WTC11 (cell line): ENCODE results near the gene LRRC4. TPM values are rescaled to one million over a fixed set of nuclear protein-coding genes. Genes with fewer than 3 reads are reported as not detected.

Experiments used
- ATAC-seq: fragments of 200-7000 bp; cut with Tn5 transposase; 2 replicates; pipeline ENCODE4 v1.10.0; 2021; ENCODE audit warnings: mild to moderate bottlenecking, moderate library complexity
- CTCF ChIA-PET: fragments of 300-600 bp; sonication (Branson Sonifier 250); formaldehyde crosslinking; loops from one replicate; lab custom pipeline; 2021; ENCODE audit warnings: antibody characterized with exemption; lab: Charles Lee
- POLR2A ChIA-PET: fragments of 350-600 bp; sonication (Branson Sonifier 250); formaldehyde crosslinking; loops from one replicate; lab custom pipeline; 2021; ENCODE audit warnings: antibody characterized with exemption; lab: Charles Lee
- DNase-seq: peaks from one replicate; pipeline ENCODE4 v3.0.0; 2021; ENCODE audit warnings: low spot score
- H3K27ac Mint-ChIP-seq: 2 replicates; pipeline ENCODE4 v1.8.0; 2021; ENCODE audit warnings: mixed read lengths
- H3K27me3 Mint-ChIP-seq: 2 replicates; pipeline ENCODE4 v1.8.0; 2021; ENCODE audit warnings: low read depth, mild to moderate bottlenecking, moderate library complexity, mixed read lengths
- H3K36me3 Mint-ChIP-seq: 2 replicates; pipeline ENCODE4 v1.8.0; 2021; ENCODE audit warnings: mixed read lengths
- H3K4me1 Mint-ChIP-seq: 2 replicates; pipeline ENCODE4 v1.8.0; 2022; ENCODE audit warnings: mixed read lengths
- H3K4me3 Mint-ChIP-seq: 2 replicates; pipeline ENCODE4 v1.8.0; 2021; ENCODE audit warnings: mild to moderate bottlenecking, moderate library complexity, mixed read lengths
- H3K9me3 Mint-ChIP-seq: 2 replicates; pipeline ENCODE4 v1.8.0; 2021; ENCODE audit warnings: mixed read lengths
- CREB1 ChIP-seq: sonication (generic); formaldehyde crosslinking; IDR thresholded peaks from 2 replicates; pipeline ENCODE4 v1.8.0; 2023; ENCODE audit warnings: mild to moderate bottlenecking, missing genetic modification reagents
- CREM ChIP-seq: sonication (generic); formaldehyde crosslinking; IDR thresholded peaks from 2 replicates; pipeline ENCODE4 v1.8.1; 2022; ENCODE audit warnings: mild to moderate bottlenecking, missing genetic modification reagents, moderate library complexity
- ESRRA ChIP-seq: sonication (generic); formaldehyde crosslinking; IDR thresholded peaks from 2 replicates; pipeline ENCODE4 v1.8.1; 2022; ENCODE audit warnings: mild to moderate bottlenecking, missing genetic modification reagents, borderline replicate concordance
- ETV6 ChIP-seq: sonication (generic); formaldehyde crosslinking; IDR thresholded peaks from 2 replicates; pipeline ENCODE4 v1.8.1; 2022; ENCODE audit warnings: mild to moderate bottlenecking, missing genetic modification reagents
- FOXJ3 ChIP-seq: sonication (generic); formaldehyde crosslinking; IDR thresholded peaks from 2 replicates; pipeline ENCODE4 v1.9.0; 2021; ENCODE audit warnings: missing genetic modification reagents, mild to moderate bottlenecking, borderline replicate concordance
- FOXP1 ChIP-seq: sonication (generic); formaldehyde crosslinking; IDR thresholded peaks from 2 replicates; pipeline ENCODE4 v1.8.0; 2022; ENCODE audit warnings: missing genetic modification reagents, mild to moderate bottlenecking, moderate library complexity, borderline replicate concordance
- GRHL2 ChIP-seq: fragments of 250-450 bp; sonication (Bioruptor Pico); IDR thresholded peaks from 2 replicates; pipeline ENCODE4 v1.8.0; 2022; ENCODE audit warnings: mild to moderate bottlenecking, moderate library complexity; ENCODE audit not compliant: insufficient replicate concordance, severe bottlenecking
- MXD4 ChIP-seq: fragments of 250-450 bp; sonication (Bioruptor Pico); IDR thresholded peaks from 2 replicates; pipeline ENCODE4 v1.8.0; 2021; ENCODE audit warnings: mild to moderate bottlenecking, moderate library complexity, borderline replicate concordance
- NR1H2 ChIP-seq: sonication (generic); formaldehyde crosslinking; IDR thresholded peaks from 2 replicates; pipeline ENCODE4 v1.9.0; 2021; ENCODE audit warnings: mild to moderate bottlenecking, moderate library complexity, missing genetic modification reagents
- NR2C2 ChIP-seq: sonication (generic); formaldehyde crosslinking; IDR thresholded peaks from 2 replicates; pipeline ENCODE4 v1.8.0; 2022; ENCODE audit warnings: mild to moderate bottlenecking, missing genetic modification reagents
- NR3C1 ChIP-seq: sonication (generic); formaldehyde crosslinking; conservative IDR thresholded peaks from 2 replicates; pipeline ENCODE4 v1.8.1; 2023; ENCODE audit warnings: low read depth, mild to moderate bottlenecking, missing genetic modification reagents
- TCF7 ChIP-seq: sonication (generic); formaldehyde crosslinking; IDR thresholded peaks from 2 replicates; pipeline ENCODE4 v1.8.0; 2022; ENCODE audit warnings: mild to moderate bottlenecking, low read depth, missing genetic modification reagents, moderate library complexity
- TEAD1 ChIP-seq: sonication (generic); formaldehyde crosslinking; IDR thresholded peaks from 2 replicates; pipeline ENCODE4 v1.8.0; 2022; ENCODE audit warnings: mild to moderate bottlenecking, missing genetic modification reagents
- TP53 ChIP-seq: sonication (generic); formaldehyde crosslinking; IDR thresholded peaks from 2 replicates; pipeline ENCODE4 v1.8.1; 2023; ENCODE audit warnings: mild to moderate bottlenecking, missing genetic modification reagents
- ZBTB21 ChIP-seq: sonication (generic); formaldehyde crosslinking; IDR thresholded peaks from 2 replicates; pipeline ENCODE4 v1.8.1; 2023; ENCODE audit warnings: mild to moderate bottlenecking, missing genetic modification reagents, borderline replicate concordance
- ZNF263 ChIP-seq: sonication (generic); formaldehyde crosslinking; IDR thresholded peaks from 2 replicates; pipeline ENCODE4 v1.8.1; 2022; ENCODE audit warnings: low read depth, mild to moderate bottlenecking, moderate library complexity, missing genetic modification reagents
- total RNA-seq: library from RNA; stranded (reverse); gene quantifications from 3 replicates; pipeline ENCODE4 v1.2.3, GENCODE V29; 2021
- TF ChIP-seq, protein P1 (sequence below): sonication (generic); formaldehyde crosslinking; IDR thresholded peaks from 2 replicates; pipeline ENCODE4 v1.8.1; 2022; ENCODE audit warnings: missing genetic modification reagents, borderline replicate concordance
- TF ChIP-seq, protein P2 (sequence below): sonication (generic); formaldehyde crosslinking; IDR thresholded peaks from 2 replicates; pipeline ENCODE4 v1.8.0; 2022; ENCODE audit warnings: mild to moderate bottlenecking, missing genetic modification reagents
- TF ChIP-seq, protein P3 (sequence below): sonication (generic); formaldehyde crosslinking; IDR thresholded peaks from 2 replicates; pipeline ENCODE4 v1.8.0; 2022; ENCODE audit warnings: mild to moderate bottlenecking, missing genetic modification reagents
- TF ChIP-seq, protein P4 (sequence below): sonication (generic); formaldehyde crosslinking; IDR thresholded peaks from 2 replicates; pipeline ENCODE4 v1.8.1; 2022; ENCODE audit warnings: mild to moderate bottlenecking, moderate library complexity, missing genetic modification reagents
- TF ChIP-seq, protein P5 (sequence below): sonication (generic); formaldehyde crosslinking; IDR thresholded peaks from 2 replicates; pipeline ENCODE4 v1.8.1; 2023; ENCODE audit warnings: mild to moderate bottlenecking, missing genetic modification reagents
- TF ChIP-seq, protein P6 (sequence below): sonication (generic); formaldehyde crosslinking; IDR thresholded peaks from 2 replicates; pipeline ENCODE4 v1.8.1; 2023; ENCODE audit warnings: mild to moderate bottlenecking, missing genetic modification reagents, borderline replicate concordance
- TF ChIP-seq, protein P7 (sequence below): sonication (generic); formaldehyde crosslinking; IDR thresholded peaks from 2 replicates; pipeline ENCODE4 v1.8.0; 2023; ENCODE audit warnings: mild to moderate bottlenecking, missing genetic modification reagents
- TF ChIP-seq, protein P8 (sequence below): fragments of 250-450 bp; sonication (Bioruptor Pico); IDR thresholded peaks from 2 replicates; pipeline ENCODE4 v1.9.0; 2021; ENCODE audit warnings: mild to moderate bottlenecking

The LRRC4 gene
- total RNA-seq, 1 experiment from 2014 or later: 14.9 TPM

DNA sequence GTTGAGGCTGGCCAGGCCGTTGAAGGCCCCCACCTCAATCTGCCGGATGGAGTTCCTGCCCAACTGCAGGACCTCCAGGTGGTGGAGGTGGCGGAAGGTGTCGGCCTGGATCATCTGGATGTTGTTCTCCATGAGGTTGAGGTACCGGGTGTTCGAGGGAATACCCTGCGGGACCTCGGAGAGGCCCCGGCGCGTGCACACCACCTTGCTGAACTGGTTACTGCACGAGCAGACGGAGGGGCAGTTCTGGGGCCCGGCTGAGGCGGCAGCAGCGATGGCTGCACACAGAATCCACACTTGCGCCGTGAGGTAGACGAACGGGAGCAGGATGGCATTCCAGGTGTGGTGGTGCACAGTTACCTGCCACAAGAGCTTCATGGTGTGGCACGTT lies 979 bp downstream of the LRRC4 start:
- Mint-ChIP-seq H3K9me3 (peaks cover 7% of the 10 kb centered on the region; the same call in 1 of the 2 replicates), H3K4me3 (peak overlapping the region; percentile 81), H3K4me1 (peaks cover 45% of the 10 kb centered on the region), H3K36me3 (peaks cover 12% of the 10 kb centered on the region), H3K27ac (peak overlapping the region; percentile 79), H3K27me3 (peaks cover 38% of the 10 kb centered on the region)
- POLR2A ChIA-PET: interaction anchor here (0.8 kb wide), 1 partner anchor 11 kb away, joined by 3 read pairs; no protein-coding TSS in a partner anchor
- ATAC-seq (peak; percentile 13), DNase-seq (peak; percentile 59)
- CTCF ChIA-PET: interaction anchor here (0.8 to 2.7 kb wide), 9 partner anchors 9 to 322 kb away, joined by 3 to 18 read pairs (median 4); no protein-coding TSS in a partner anchor
- TF ChIP-seq, protein P1, sequence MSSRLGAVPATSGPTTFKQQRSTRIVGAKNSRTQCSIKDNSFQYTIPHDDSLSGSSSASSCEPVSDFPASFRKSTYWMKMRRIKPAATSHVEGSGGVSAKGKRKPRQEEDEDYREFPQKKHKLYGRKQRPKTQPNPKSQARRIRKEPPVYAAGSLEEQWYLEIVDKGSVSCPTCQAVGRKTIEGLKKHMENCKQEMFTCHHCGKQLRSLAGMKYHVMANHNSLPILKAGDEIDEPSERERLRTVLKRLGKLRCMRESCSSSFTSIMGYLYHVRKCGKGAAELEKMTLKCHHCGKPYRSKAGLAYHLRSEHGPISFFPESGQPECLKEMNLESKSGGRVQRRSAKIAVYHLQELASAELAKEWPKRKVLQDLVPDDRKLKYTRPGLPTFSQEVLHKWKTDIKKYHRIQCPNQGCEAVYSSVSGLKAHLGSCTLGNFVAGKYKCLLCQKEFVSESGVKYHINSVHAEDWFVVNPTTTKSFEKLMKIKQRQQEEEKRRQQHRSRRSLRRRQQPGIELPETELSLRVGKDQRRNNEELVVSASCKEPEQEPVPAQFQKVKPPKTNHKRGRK (CRISPR knock-in tag): no peak
- TF ChIP-seq, protein P2, sequence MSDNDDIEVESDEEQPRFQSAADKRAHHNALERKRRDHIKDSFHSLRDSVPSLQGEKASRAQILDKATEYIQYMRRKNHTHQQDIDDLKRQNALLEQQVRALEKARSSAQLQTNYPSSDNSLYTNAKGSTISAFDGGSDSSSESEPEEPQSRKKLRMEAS (CRISPR knock-in tag): peak; percentile 89
- TF ChIP-seq, protein P3, sequence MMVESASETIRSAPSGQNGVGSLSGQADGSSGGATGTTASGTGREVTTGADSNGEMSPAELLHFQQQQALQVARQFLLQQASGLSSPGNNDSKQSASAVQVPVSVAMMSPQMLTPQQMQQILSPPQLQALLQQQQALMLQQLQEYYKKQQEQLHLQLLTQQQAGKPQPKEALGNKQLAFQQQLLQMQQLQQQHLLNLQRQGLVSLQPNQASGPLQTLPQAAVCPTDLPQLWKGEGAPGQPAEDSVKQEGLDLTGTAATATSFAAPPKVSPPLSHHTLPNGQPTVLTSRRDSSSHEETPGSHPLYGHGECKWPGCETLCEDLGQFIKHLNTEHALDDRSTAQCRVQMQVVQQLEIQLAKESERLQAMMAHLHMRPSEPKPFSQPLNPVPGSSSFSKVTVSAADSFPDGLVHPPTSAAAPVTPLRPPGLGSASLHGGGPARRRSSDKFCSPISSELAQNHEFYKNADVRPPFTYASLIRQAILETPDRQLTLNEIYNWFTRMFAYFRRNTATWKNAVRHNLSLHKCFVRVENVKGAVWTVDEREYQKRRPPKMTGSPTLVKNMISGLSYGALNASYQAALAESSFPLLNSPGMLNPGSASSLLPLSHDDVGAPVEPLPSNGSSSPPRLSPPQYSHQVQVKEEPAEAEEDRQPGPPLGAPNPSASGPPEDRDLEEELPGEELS: peak; percentile 75
- TF ChIP-seq, protein P4, sequence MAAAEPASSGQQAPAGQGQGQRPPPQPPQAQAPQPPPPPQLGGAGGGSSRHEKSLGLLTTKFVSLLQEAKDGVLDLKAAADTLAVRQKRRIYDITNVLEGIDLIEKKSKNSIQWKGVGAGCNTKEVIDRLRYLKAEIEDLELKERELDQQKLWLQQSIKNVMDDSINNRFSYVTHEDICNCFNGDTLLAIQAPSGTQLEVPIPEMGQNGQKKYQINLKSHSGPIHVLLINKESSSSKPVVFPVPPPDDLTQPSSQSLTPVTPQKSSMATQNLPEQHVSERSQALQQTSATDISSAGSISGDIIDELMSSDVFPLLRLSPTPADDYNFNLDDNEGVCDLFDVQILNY (CRISPR knock-in tag): no peak
- TF ChIP-seq ESRRA (CRISPR knock-in tag) (no peak), NR1H2 (CRISPR knock-in tag) (no peak), ZNF263 (no peak), NR3C1 (CRISPR knock-in tag) (0 out of 2 replicates have a peak, but pooled peaks have one; percentile 53), MXD4 (CRISPR knock-in tag) (no peak), TP53 (CRISPR knock-in tag) (0 out of 2 replicates have a peak, but pooled peaks have one; percentile 73), FOXJ3 (CRISPR knock-in tag) (no peak), CREM (CRISPR knock-in tag) (no peak; the same call in 1 of the 2 replicates), ZBTB21 (CRISPR knock-in tag) (0 out of 2 replicates have a peak, but pooled peaks have one; percentile 21), FOXP1 (peak; percentile 90; the same call in 1 of the 2 replicates), ETV6 (CRISPR knock-in tag) (peak; percentile 74; the same call in 1 of the 2 replicates), TCF7 (CRISPR knock-in tag) (no peak), TEAD1 (CRISPR knock-in tag) (no peak), NR2C2 (CRISPR knock-in tag) (peak; percentile 58; the same call in 1 of the 2 replicates), CREB1 (peak; percentile 75; the same call in 1 of the 2 replicates), GRHL2 (CRISPR knock-in tag) (no peak)
- TF ChIP-seq, protein P5, sequence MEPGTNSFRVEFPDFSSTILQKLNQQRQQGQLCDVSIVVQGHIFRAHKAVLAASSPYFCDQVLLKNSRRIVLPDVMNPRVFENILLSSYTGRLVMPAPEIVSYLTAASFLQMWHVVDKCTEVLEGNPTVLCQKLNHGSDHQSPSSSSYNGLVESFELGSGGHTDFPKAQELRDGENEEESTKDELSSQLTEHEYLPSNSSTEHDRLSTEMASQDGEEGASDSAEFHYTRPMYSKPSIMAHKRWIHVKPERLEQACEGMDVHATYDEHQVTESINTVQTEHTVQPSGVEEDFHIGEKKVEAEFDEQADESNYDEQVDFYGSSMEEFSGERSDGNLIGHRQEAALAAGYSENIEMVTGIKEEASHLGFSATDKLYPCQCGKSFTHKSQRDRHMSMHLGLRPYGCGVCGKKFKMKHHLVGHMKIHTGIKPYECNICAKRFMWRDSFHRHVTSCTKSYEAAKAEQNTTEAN (CRISPR knock-in tag): peak; percentile 46; the same call in 1 of the 2 replicates
- TF ChIP-seq, protein P6, sequence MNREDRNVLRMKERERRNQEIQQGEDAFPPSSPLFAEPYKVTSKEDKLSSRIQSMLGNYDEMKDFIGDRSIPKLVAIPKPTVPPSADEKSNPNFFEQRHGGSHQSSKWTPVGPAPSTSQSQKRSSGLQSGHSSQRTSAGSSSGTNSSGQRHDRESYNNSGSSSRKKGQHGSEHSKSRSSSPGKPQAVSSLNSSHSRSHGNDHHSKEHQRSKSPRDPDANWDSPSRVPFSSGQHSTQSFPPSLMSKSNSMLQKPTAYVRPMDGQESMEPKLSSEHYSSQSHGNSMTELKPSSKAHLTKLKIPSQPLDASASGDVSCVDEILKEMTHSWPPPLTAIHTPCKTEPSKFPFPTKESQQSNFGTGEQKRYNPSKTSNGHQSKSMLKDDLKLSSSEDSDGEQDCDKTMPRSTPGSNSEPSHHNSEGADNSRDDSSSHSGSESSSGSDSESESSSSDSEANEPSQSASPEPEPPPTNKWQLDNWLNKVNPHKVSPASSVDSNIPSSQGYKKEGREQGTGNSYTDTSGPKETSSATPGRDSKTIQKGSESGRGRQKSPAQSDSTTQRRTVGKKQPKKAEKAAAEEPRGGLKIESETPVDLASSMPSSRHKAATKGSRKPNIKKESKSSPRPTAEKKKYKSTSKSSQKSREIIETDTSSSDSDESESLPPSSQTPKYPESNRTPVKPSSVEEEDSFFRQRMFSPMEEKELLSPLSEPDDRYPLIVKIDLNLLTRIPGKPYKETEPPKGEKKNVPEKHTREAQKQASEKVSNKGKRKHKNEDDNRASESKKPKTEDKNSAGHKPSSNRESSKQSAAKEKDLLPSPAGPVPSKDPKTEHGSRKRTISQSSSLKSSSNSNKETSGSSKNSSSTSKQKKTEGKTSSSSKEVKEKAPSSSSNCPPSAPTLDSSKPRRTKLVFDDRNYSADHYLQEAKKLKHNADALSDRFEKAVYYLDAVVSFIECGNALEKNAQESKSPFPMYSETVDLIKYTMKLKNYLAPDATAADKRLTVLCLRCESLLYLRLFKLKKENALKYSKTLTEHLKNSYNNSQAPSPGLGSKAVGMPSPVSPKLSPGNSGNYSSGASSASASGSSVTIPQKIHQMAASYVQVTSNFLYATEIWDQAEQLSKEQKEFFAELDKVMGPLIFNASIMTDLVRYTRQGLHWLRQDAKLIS (CRISPR knock-in tag): 0 out of 2 replicates have a peak, but pooled peaks have one; percentile 71
- TF ChIP-seq, protein P7, sequence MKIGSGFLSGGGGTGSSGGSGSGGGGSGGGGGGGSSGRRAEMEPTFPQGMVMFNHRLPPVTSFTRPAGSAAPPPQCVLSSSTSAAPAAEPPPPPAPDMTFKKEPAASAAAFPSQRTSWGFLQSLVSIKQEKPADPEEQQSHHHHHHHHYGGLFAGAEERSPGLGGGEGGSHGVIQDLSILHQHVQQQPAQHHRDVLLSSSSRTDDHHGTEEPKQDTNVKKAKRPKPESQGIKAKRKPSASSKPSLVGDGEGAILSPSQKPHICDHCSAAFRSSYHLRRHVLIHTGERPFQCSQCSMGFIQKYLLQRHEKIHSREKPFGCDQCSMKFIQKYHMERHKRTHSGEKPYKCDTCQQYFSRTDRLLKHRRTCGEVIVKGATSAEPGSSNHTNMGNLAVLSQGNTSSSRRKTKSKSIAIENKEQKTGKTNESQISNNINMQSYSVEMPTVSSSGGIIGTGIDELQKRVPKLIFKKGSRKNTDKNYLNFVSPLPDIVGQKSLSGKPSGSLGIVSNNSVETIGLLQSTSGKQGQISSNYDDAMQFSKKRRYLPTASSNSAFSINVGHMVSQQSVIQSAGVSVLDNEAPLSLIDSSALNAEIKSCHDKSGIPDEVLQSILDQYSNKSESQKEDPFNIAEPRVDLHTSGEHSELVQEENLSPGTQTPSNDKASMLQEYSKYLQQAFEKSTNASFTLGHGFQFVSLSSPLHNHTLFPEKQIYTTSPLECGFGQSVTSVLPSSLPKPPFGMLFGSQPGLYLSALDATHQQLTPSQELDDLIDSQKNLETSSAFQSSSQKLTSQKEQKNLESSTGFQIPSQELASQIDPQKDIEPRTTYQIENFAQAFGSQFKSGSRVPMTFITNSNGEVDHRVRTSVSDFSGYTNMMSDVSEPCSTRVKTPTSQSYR (CRISPR knock-in tag): peak; percentile 67; the same call in 1 of the 2 replicates
- TF ChIP-seq, protein P8, sequence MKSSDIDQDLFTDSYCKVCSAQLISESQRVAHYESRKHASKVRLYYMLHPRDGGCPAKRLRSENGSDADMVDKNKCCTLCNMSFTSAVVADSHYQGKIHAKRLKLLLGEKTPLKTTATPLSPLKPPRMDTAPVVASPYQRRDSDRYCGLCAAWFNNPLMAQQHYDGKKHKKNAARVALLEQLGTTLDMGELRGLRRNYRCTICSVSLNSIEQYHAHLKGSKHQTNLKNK (CRISPR knock-in tag): no peak
